B cell (primary cell): ENCODE measurements around the gene IQSEC3. TPM values are rescaled to one million over a fixed set of nuclear protein-coding genes. Genes with fewer than 3 reads are reported as not detected.

Source experiments
- ATAC-seq: fragments of 200-7000 bp; cut with Tn5 transposase; one replicate; pipeline ENCODE4 v1.10.0; 2021; ENCODE audit warnings: low read depth, mild to moderate bottlenecking, moderate number of reproducible peaks, moderate library complexity
- CTCF ChIA-PET: fragments of 350-600 bp; sonication (Branson Sonifier 250); formaldehyde crosslinking; loops from one replicate; lab custom pipeline; 2021; ENCODE audit warnings: antibody characterized with exemption, inconsistent platforms; lab: Charles Lee
- POLR2A ChIA-PET: fragments of 350-600 bp; sonication (Branson Sonifier 250); formaldehyde crosslinking; loops from one replicate; lab custom pipeline; 2021; ENCODE audit warnings: antibody characterized with exemption; lab: Charles Lee
- DNase-seq: peaks from one replicate; pipeline ENCODE4 v3.0.0; 2013
- H2AFZ ChIP-seq: 2 replicates; pipeline ENCODE4 v1.6.1; 2012; ENCODE audit warnings: mild to moderate bottlenecking, low read depth, low read length; ENCODE audit not compliant: insufficient read depth, poor library complexity, severe bottlenecking
- H3K27ac ChIP-seq, 2 donors: 1 replicate in 1 of 2; 2 replicates in 1 of 2; pipeline ENCODE4 v1.5.1; 2012 to 2013; ENCODE audit warnings: low read length in 2 of 2, mild to moderate bottlenecking in 2 of 2, moderate library complexity in 1 of 2
- H3K27me3 ChIP-seq, 4 experiments: fragments of 200-600 bp in 1 of 4; sonication (generic) in 1 of 4; replicated peaks in 1 of 4; 1 replicate in 2 of 4; 2 replicates in 2 of 4; pipeline versions ENCODE4 v1.6.1 to v1.7.0; 2013 to 2016; ENCODE audit warnings: low read length in 3 of 4, mild to moderate bottlenecking in 2 of 4, mixed read lengths in 1 of 4, moderate library complexity in 1 of 4; ENCODE audit not compliant: insufficient read depth in 4 of 4, control insufficient read depth in 3 of 4; ENCODE audit errors: control extremely low read depth in 1 of 4
- H3K36me3 ChIP-seq, 2 experiments: replicated peaks in 1 of 2; 1 replicate in 1 of 2; 2 replicates in 1 of 2; pipeline versions ENCODE4 v1.6.1 to v1.7.1; 2013; ENCODE audit warnings: low read length in 1 of 2; ENCODE audit not compliant: insufficient read depth in 2 of 2, control insufficient read depth in 1 of 2; ENCODE audit errors: control extremely low read depth in 1 of 2, extremely low read depth in 1 of 2
- H3K4me1 ChIP-seq, 2 donors: fragments of 200-600 bp in 1 of 2; sonication (generic) in 1 of 2; 1 replicate in 1 of 2; 2 replicates in 1 of 2; pipeline versions ENCODE4 v1.5.1 to v1.6.1; 2013 to 2017; ENCODE audit warnings: low read length in 2 of 2; ENCODE audit not compliant: control insufficient read depth in 2 of 2, insufficient read depth in 2 of 2
- H3K4me2 ChIP-seq: replicated peaks from 2 replicates; pipeline ENCODE3; 2012; ENCODE audit warnings: mild to moderate bottlenecking, low read depth, low read length; ENCODE audit not compliant: poor library complexity, severe bottlenecking
- H3K4me3 ChIP-seq, 5 experiments: fragments of 200-600 bp in 1 of 5; sonication (generic) in 1 of 5; 1 replicate in 3 of 5; 2 replicates in 2 of 5; pipeline versions ENCODE4 v1.5.1 to v1.7.0; 2011 to 2016; ENCODE audit warnings: low read length in 4 of 5, mild to moderate bottlenecking in 4 of 5, low read depth in 2 of 5, control low read depth in 1 of 5, moderate library complexity in 1 of 5; ENCODE audit not compliant: insufficient read depth in 1 of 5; ENCODE audit errors: control extremely low read depth in 1 of 5, extremely low read depth in 1 of 5
- H3K79me2 ChIP-seq: fragments of 200-600 bp; sonication (generic); one replicate; pipeline ENCODE4 v1.6.0; 2016; ENCODE audit warnings: low read length; ENCODE audit not compliant: control insufficient read depth, insufficient read depth
- H3K9ac ChIP-seq: fragments of 200-600 bp; sonication (generic); 2 replicates; pipeline ENCODE4 v1.6.1; 2017; ENCODE audit warnings: mild to moderate bottlenecking, low read length, moderate library complexity
- H3K9me3 ChIP-seq, 3 donors: one replicate each; pipeline versions ENCODE4 v1.6.1 to v1.7.1; 2013; ENCODE audit warnings: low read length in 2 of 3; ENCODE audit not compliant: control insufficient read depth in 2 of 3, insufficient read depth in 1 of 3; ENCODE audit errors: control extremely low read depth in 1 of 3
- H4K20me1 ChIP-seq: 2 replicates; pipeline ENCODE4 v1.6.0; 2012; ENCODE audit warnings: mild to moderate bottlenecking, low read length; ENCODE audit not compliant: insufficient read depth, control insufficient read depth, poor library complexity, severe bottlenecking
- H3K27ac Mint-ChIP-seq: one replicate; pipeline ENCODE4 v1.8.0; 2021; ENCODE audit warnings: mixed read lengths
- H3K27me3 Mint-ChIP-seq: one replicate; pipeline ENCODE4 v1.8.0; 2021; ENCODE audit warnings: mixed read lengths
- H3K4me1 Mint-ChIP-seq: one replicate; pipeline ENCODE4 v1.8.0; 2021; ENCODE audit warnings: mixed read lengths
- H3K4me3 Mint-ChIP-seq: one replicate; pipeline ENCODE4 v1.8.0; 2021; ENCODE audit warnings: mixed read lengths
- H3K9me3 Mint-ChIP-seq: one replicate; pipeline ENCODE4 v1.8.0; 2022; ENCODE audit warnings: mixed read lengths; ENCODE audit not compliant: insufficient read depth
- EZH2 ChIP-seq: IDR thresholded peaks from 2 replicates; pipeline ENCODE4 v1.6.1; 2012; ENCODE audit warnings: borderline replicate concordance, low read depth, mild to moderate bottlenecking, moderate library complexity, low read length; ENCODE audit not compliant: insufficient read depth, poor library complexity, severe bottlenecking
- WGBS: methylation state at CpG from one replicate; pipeline ENCODE4 v1.1.5; 2013; ENCODE audit warnings: missing lambda C conversion rate; ENCODE audit not compliant: insufficient coverage; 5-methylcytosine and 5-hydroxymethylcytosine counted together
- intact Hi-C: fragments of 100-400 bp; cut with micrococcal nuclease; formaldehyde crosslinking; loops from one replicate; pipeline ENCODE4 v1.10.0; 2022
- polyA plus RNA-seq: library from polyadenylated mRNA; depleted of rRNA; stranded (reverse); fragments of >200 nt; gene quantifications from 2 replicates; pipeline ENCODE4 v1.2.3, GENCODE V29; 2012
- total RNA-seq, 2 donors: library from RNA; stranded (reverse); fragments of 120-200 nt in 1 of 2; gene quantifications; 1 replicate in 1 of 2; 2 replicates in 1 of 2; pipeline versions ENCODE4 v1.2.3 to v1.2.4, GENCODE V29; 2013 to 2022
- TF ChIP-seq, protein P1 (sequence below): fragments of 200-600 bp; IDR thresholded peaks from one replicate; pipeline ENCODE4 v1.8.0; 2022; ENCODE audit warnings: antibody characterized with exemption, mild to moderate bottlenecking

Gene IQSEC3
- total and polyA plus RNA-seq, 2 donors (not counting 1 experiment from before 2014, with no cell fraction given): 0.01 to 1.8 TPM

DNA sequence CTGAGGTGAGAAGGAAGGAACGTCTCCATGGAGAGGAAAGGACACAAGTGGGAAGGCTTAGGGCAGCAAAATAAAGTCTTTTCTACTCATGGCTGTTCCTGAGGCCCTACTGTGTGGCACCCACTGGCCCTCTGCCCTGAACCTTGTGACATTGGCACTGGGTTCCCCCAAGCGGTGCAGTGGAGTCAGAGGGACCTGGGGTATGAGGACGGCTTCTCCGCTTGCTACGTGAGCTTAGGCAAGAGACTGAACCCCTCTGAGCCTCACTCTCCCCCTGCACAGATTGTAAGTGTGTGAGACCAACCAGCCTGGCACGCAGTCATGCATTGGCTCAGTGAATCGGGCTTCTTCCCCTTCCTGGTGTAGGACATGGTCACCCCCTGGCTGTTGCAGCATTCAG is 127.7 kb downstream of the IQSEC3 start:
- Histone ChIP-seq H3K27me3 (peaks cover 0 to 12% (median 0%) of the 10 kb centered on the region in 4 experiments), H3K27ac (no peak overlapping the region), H2AFZ (no peak overlapping the region), H3K4me2 (no peak overlapping the region), H3K36me3 (no peaks in the 10 kb centered on the region), H3K9me3 (peaks cover 0 to 8% (median 0%) of the 10 kb centered on the region in 3 donors), H3K9ac (no peak overlapping the region), H3K4me3 (no peak overlapping the region), H4K20me1 (no peaks in the 10 kb centered on the region), H3K79me2 (no peaks in the 10 kb centered on the region), H3K4me1 (peaks cover 3 to 5% of the 10 kb centered on the region in 2 donors)
- H3K4me3 Mint-ChIP-seq: no peak overlapping the region
- intact Hi-C loops: no loop called here
- peaks cover 2% of the 10 kb centered on the region for H3K9me3 Mint-ChIP-seq
- ChIA-PET CTCF (no interaction called here), POLR2A (no interaction called here)
- H3K4me1 Mint-ChIP-seq: no peaks in the 10 kb centered on the region
- WGBS: 85% methylated on average over 6 of the region's 7 CpGs
- H3K27me3 Mint-ChIP-seq: peaks cover 26% of the 10 kb centered on the region
- no peak for ATAC-seq
- no peak overlapping the region for H3K27ac Mint-ChIP-seq
- DNase-seq: no peak
- TF ChIP-seq, protein P1, sequence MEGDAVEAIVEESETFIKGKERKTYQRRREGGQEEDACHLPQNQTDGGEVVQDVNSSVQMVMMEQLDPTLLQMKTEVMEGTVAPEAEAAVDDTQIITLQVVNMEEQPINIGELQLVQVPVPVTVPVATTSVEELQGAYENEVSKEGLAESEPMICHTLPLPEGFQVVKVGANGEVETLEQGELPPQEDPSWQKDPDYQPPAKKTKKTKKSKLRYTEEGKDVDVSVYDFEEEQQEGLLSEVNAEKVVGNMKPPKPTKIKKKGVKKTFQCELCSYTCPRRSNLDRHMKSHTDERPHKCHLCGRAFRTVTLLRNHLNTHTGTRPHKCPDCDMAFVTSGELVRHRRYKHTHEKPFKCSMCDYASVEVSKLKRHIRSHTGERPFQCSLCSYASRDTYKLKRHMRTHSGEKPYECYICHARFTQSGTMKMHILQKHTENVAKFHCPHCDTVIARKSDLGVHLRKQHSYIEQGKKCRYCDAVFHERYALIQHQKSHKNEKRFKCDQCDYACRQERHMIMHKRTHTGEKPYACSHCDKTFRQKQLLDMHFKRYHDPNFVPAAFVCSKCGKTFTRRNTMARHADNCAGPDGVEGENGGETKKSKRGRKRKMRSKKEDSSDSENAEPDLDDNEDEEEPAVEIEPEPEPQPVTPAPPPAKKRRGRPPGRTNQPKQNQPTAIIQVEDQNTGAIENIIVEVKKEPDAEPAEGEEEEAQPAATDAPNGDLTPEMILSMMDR: no peak
- no peak for TF ChIP-seq EZH2

DNA sequence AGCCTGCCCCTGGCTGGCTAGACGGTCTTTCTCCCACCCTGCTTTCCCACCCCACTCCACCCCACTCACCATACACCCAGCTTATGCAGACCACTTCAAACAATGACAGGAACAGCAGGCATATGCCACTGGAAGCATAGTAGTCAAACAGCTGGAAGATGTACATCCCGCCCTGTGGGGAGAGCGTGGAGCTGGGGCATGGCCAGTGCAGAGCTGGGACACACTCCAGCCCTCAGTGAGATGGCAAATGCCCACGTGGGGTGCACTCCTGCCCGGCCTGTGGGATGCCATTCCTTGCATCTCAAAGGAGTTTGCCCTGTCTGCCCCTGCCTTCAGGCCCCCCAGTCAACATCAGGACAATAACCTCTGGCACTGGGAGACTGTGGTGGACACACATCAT is 128.6 kb downstream of the IQSEC3 start:
- intact Hi-C loops: no loop called here
- Histone ChIP-seq H3K27me3 (peaks cover 0 to 7% (median 0%) of the 10 kb centered on the region in 4 experiments), H2AFZ (no peak overlapping the region), H4K20me1 (no peaks in the 10 kb centered on the region), H3K79me2 (no peaks in the 10 kb centered on the region), H3K36me3 (no peaks in the 10 kb centered on the region), H3K4me3 (no peak overlapping the region), H3K4me2 (no peak overlapping the region), H3K9me3 (peaks cover 0 to 8% (median 0%) of the 10 kb centered on the region in 3 donors), H3K27ac (no peak overlapping the region), H3K9ac (no peak overlapping the region), H3K4me1 (no peaks in the 10 kb centered on the region)
- ATAC-seq: no peak
- WGBS: 85% methylated on average over 5 of the region's 5 CpGs
- Mint-ChIP-seq H3K4me1 (no peaks in the 10 kb centered on the region), H3K27me3 (peaks cover 23% of the 10 kb centered on the region), H3K4me3 (no peak overlapping the region), H3K27ac (no peak overlapping the region), H3K9me3 (peaks cover 2% of the 10 kb centered on the region)
- TF ChIP-seq, protein P1: no peak
- no peak for TF ChIP-seq EZH2
- POLR2A ChIA-PET: no interaction called here
- DNase-seq: no peak
- CTCF ChIA-PET: no interaction called here
